SU-DHL-6 (cell line): ENCODE data around the gene PAK1IP1.

Experiments used
- H2AFZ ChIP-seq: fragments of 200-600 bp; sonication (generic); 2 replicates; pipeline ENCODE4 v1.6.1; 2014; ENCODE audit warnings: low read depth, mild to moderate bottlenecking, moderate library complexity, mixed read lengths, antibody characterized with exemption, low read length; ENCODE audit not compliant: severe bottlenecking
- H3F3A ChIP-seq: fragments of 200-600 bp; shearing (Covaris generic); 2 replicates; pipeline ENCODE4 v1.6.0; 2016; ENCODE audit warnings: antibody characterized with exemption, mild to moderate bottlenecking; ENCODE audit not compliant: insufficient read depth
- H3K27ac ChIP-seq: fragments of 200-600 bp; sonication (generic); 2 replicates; pipeline ENCODE4 v1.5.1; 2016; ENCODE audit warnings: low read depth, mild to moderate bottlenecking, low read length, moderate library complexity, mixed read lengths
- H3K27me3 ChIP-seq: fragments of 200-600 bp; sonication (generic), shearing (Covaris generic); 2 replicates; pipeline ENCODE4 v1.6.0; 2014; ENCODE audit warnings: mild to moderate bottlenecking, low read length
- H3K36me3 ChIP-seq: fragments of 200-600 bp; sonication (generic); 2 replicates; pipeline ENCODE4 v1.6.1; 2014; ENCODE audit warnings: mild to moderate bottlenecking, low read length, mixed read lengths
- H3K4me2 ChIP-seq: fragments of 300-600, 200-600 bp; shearing (Covaris generic), sonication (generic); 2 replicates; pipeline ENCODE4 v1.6.0; 2014; ENCODE audit warnings: low read length, low read depth, mild to moderate bottlenecking; ENCODE audit not compliant: poor library complexity, severe bottlenecking
- H3K4me3 ChIP-seq: fragments of 200-600 bp; sonication (generic); 2 replicates; pipeline ENCODE4 v1.5.1; 2014; ENCODE audit warnings: antibody characterized with exemption, low read length, mild to moderate bottlenecking, mixed read lengths; ENCODE audit not compliant: insufficient read depth, poor library complexity, severe bottlenecking
- H3K79me2 ChIP-seq: fragments of 200-600 bp; sonication (generic); 2 replicates; pipeline ENCODE4 v1.6.1; 2014; ENCODE audit warnings: mild to moderate bottlenecking, low read length, moderate library complexity; ENCODE audit not compliant: insufficient read depth
- H3K9ac ChIP-seq: fragments of 200-600 bp; sonication (generic); 2 replicates; pipeline ENCODE4 v1.7.0; 2014; ENCODE audit warnings: mild to moderate bottlenecking, low read length
- H3K9me2 ChIP-seq: fragments of 200-600 bp; sonication (generic); replicated peaks from 2 replicates; pipeline ENCODE4 v1.6.1; 2014; ENCODE audit warnings: low read length; ENCODE audit not compliant: insufficient read depth
- H3K9me3 ChIP-seq: fragments of 200-600 bp; sonication (generic); 2 replicates; pipeline ENCODE4 v1.6.1; 2014; ENCODE audit warnings: low read length, mixed read lengths; ENCODE audit not compliant: insufficient read depth
- H4K20me1 ChIP-seq: fragments of 200-600 bp; sonication (generic); 2 replicates; pipeline ENCODE4 v1.6.1; 2014; ENCODE audit warnings: low read depth, mild to moderate bottlenecking, antibody characterized with exemption, low read length, moderate library complexity, mixed read lengths
- EZH2phosphoT487 ChIP-seq: fragments of 200-600 bp; sonication (generic), shearing (Covaris generic); conservative IDR thresholded peaks from 2 replicates; pipeline ENCODE4 v1.6.1; 2018; ENCODE audit warnings: mild to moderate bottlenecking, antibody characterized with exemption, low read length, moderate library complexity, mixed read lengths
- TF ChIP-seq, protein P1 (sequence below): fragments of 200-600 bp; sonication (generic); IDR thresholded peaks from one replicate; pipeline ENCODE4 v1.5.1; 2017; ENCODE audit warnings: antibody characterized with exemption, mild to moderate bottlenecking, low read length, moderate library complexity; ENCODE audit not compliant: insufficient read depth, poor library complexity, severe bottlenecking

Gene PAK1IP1

DNA sequence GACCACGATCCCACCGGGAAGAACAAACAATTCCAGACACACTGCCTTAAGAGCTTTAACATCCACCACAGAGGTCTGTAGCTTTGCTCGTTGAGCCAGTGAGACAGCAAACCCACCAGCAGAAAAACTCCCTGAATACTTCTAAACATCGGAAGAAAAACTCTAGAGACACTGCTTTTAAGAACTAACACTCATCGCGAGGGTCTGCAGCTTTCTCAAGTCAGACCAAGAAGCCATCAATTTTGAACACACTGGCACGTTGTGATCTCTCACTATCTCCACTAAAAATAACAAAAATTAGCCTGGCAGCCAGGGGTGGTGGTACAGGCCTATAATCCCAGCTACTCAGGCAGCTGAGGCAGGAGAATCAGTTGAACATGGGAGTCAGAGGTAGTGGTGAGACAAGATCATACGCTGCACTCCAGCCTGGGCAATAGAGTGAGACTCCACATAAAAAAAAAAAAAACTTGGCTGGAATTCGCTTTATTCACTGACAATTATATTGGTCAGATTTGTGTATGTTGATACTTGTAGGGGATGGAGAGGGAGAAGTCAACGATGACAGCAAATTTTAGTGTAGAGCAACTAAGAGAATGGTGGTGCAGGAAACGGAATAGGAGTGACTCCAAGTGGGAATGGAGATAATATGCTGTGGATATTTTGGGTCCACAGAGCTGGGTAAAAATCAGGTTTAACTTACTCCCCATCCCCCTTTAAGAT is 27.2 kb downstream of the PAK1IP1 start:
- Histone ChIP-seq H3K9me3 (peaks cover 29% of the 10 kb centered on the region), H2AFZ (peak overlapping the region; percentile 96), H4K20me1 (no peaks in the 10 kb centered on the region), H3K9me2 (no peaks in the 10 kb centered on the region), H3F3A (peaks cover 23% of the 10 kb centered on the region), H3K27me3 (no peaks in the 10 kb centered on the region), H3K36me3 (0 out of 2 replicates have a peak, but pooled peaks cover 3% of the 10 kb centered on the region), H3K79me2 (0 out of 2 replicates have a peak, but pooled peaks cover 12% of the 10 kb centered on the region), H3K9ac (peak overlapping the region; percentile 79), H3K4me3 (peak overlapping the region; percentile 73), H3K27ac (peak overlapping the region; percentile 48), H3K4me2 (peak overlapping the region; percentile 81)
- no peak for TF ChIP-seq EZH2phosphoT487
- TF ChIP-seq, protein P1, sequence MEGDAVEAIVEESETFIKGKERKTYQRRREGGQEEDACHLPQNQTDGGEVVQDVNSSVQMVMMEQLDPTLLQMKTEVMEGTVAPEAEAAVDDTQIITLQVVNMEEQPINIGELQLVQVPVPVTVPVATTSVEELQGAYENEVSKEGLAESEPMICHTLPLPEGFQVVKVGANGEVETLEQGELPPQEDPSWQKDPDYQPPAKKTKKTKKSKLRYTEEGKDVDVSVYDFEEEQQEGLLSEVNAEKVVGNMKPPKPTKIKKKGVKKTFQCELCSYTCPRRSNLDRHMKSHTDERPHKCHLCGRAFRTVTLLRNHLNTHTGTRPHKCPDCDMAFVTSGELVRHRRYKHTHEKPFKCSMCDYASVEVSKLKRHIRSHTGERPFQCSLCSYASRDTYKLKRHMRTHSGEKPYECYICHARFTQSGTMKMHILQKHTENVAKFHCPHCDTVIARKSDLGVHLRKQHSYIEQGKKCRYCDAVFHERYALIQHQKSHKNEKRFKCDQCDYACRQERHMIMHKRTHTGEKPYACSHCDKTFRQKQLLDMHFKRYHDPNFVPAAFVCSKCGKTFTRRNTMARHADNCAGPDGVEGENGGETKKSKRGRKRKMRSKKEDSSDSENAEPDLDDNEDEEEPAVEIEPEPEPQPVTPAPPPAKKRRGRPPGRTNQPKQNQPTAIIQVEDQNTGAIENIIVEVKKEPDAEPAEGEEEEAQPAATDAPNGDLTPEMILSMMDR: no peak

DNA sequence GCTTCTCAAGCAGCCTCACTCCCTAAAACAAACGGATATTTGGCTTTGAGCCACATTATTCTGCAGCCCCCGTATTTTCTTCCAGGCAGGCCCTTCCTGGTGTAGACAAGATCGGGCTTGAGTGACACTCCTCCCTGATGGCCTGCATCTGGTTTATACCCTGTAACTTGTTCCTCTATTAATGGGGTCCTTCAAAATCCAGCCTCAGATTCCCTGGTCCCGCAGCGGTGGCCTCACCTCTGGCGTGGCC is 27.7 kb downstream of the PAK1IP1 start:
- H3K79me2 ChIP-seq: 0 out of 2 replicates have a peak, but pooled peaks cover 12% of the 10 kb centered on the region
- no peaks in the 10 kb centered on the region for H3K9me2 ChIP-seq
- H3K9ac ChIP-seq: peak overlapping the region; percentile 79
- H3K36me3 ChIP-seq: 0 out of 2 replicates have a peak, but pooled peaks cover 3% of the 10 kb centered on the region
- peak overlapping the region; percentile 81 for H3K4me2 ChIP-seq
- peak overlapping the region; percentile 96 for H2AFZ ChIP-seq
- no peaks in the 10 kb centered on the region for H4K20me1 ChIP-seq
- no peaks in the 10 kb centered on the region for H3K27me3 ChIP-seq
- H3K9me3 ChIP-seq: peaks cover 29% of the 10 kb centered on the region
- peaks cover 23% of the 10 kb centered on the region for H3F3A ChIP-seq
- H3K27ac ChIP-seq: peak overlapping the region; percentile 48
- TF ChIP-seq, protein P1: no peak
- no peak for TF ChIP-seq EZH2phosphoT487
- peak overlapping the region; percentile 73 for H3K4me3 ChIP-seq

DNA sequence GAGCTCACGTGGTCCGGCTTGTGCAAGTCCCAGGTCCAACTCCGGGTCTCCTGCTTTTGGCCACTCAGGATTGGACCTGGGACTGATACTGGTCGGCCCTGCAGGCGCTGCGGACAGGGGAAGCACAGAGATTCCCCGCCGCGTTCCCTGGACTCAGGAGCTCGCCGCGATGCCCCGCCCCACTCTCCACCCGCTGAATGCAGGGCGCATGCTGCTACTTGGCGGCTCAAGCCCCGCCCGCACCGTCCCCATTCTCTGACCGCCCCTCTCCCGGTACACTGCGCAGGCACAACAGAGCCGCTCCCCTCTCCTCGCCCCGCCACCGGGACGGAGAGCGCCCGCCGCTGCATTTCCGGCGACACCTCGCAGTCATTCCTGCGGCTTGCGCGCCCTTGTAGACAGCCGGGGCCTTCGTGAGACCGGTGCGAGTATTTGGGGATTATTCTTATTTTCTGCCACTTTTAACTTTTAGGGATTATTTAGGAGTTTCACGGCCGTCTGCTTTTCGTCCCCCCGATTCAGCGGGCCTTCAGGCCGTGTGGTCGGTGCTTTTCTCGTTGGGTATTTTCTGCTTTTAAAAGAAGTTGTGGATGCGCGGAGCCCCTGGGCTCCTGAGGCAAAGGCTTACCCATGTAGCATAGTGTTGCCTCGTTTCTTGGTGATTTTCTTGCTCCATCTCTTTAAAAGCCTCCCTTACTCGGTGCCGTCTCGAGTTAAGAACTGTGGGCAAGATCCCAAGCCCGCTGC is 28.2 kb downstream of the PAK1IP1 start, which contains the start of gene TMEM14C:
Gene TMEM14C (plus strand): TSS at position 251 of the 747 bp plus-strand sequence. CDS start 1,544 bp downstream, outside the sequence.
- peak within 1 kb of the TSS; percentile 64 for H3K27ac ChIP-seq
- no peaks in the 10 kb centered on the region for H3K27me3 ChIP-seq
- 0 out of 2 replicates have a peak, but pooled peaks cover 12% of the 10 kb centered on the region for H3K79me2 ChIP-seq
- H3F3A ChIP-seq: peaks cover 23% of the 10 kb centered on the region
- H3K4me2 ChIP-seq: peak within 1 kb of the TSS; percentile 81
- H3K9me2 ChIP-seq: no peaks in the 10 kb centered on the region
- peaks cover 25% of the 10 kb centered on the region for H3K9me3 ChIP-seq
- 0 out of 2 replicates have a peak, but pooled peaks cover 3% of the 10 kb centered on the region for H3K36me3 ChIP-seq
- TF ChIP-seq EZH2phosphoT487: no peak
- TF ChIP-seq, protein P1: no peak
- peak within 1 kb of the TSS; percentile 79 for H3K9ac ChIP-seq
- H2AFZ ChIP-seq: peak within 1 kb of the TSS; percentile 96
- peak within 1 kb of the TSS; percentile 73 for H3K4me3 ChIP-seq
- no peaks in the 10 kb centered on the region for H4K20me1 ChIP-seq
